Esophagus squamous epithelium (tissue), 5 donors: ENCODE measurements around the gene CHRM1. TPM values are rescaled to one million over a fixed set of nuclear protein-coding genes. Genes with fewer than 3 reads are reported as not detected.

Experiments
- DNase-seq: peaks from one replicate; lab custom pipeline; 2025; lab: John Stamatoyannopoulos, UW
- H3K27ac ChIP-seq, 4 donors: fragments of 200-600 bp; sonication (generic); one replicate each; pipeline ENCODE4 v1.5.1; 2016 to 2019; ENCODE audit warnings: mild to moderate bottlenecking in 1 of 4
- H3K27me3 ChIP-seq, 4 donors: fragments of 200-600 bp; sonication (generic); 1 replicate in 3 of 4; 2 replicates in 1 of 4; pipeline versions ENCODE4 v1.5.1 to v1.6.0; 2017 to 2021; ENCODE audit warnings: antibody characterized with exemption in 1 of 4
- H3K36me3 ChIP-seq, 3 donors: fragments of 200-600 bp; sonication (generic); one replicate each; pipeline ENCODE4 v1.5.1; 2016 to 2019
- H3K4me1 ChIP-seq, 3 donors: fragments of 200-600 bp; sonication (generic); one replicate each; pipeline ENCODE4 v1.5.1; 2017 to 2019
- H3K4me3 ChIP-seq, 4 donors: fragments of 200-600 bp; sonication (generic); 1 replicate in 3 of 4; 2 replicates in 1 of 4; pipeline ENCODE4 v1.5.1; 2016 to 2019; ENCODE audit warnings: mild to moderate bottlenecking in 2 of 4, moderate library complexity in 1 of 4
- H3K9me3 ChIP-seq, 3 donors: fragments of 200-600 bp; sonication (generic); one replicate each; pipeline ENCODE4 v1.5.1; 2016 to 2019
- POLR2A ChIP-seq, 4 donors: fragments of 450-650 bp; IDR thresholded peaks; one replicate each; pipeline ENCODE4 v1.6.1; 2017; ENCODE audit warnings: antibody characterized with exemption in 4 of 4, mild to moderate bottlenecking in 4 of 4, moderate library complexity in 3 of 4
- WGBS, 2 donors: methylation state at CpG; one replicate each; pipeline ENCODE4 v1.1.5; 2018; 5-methylcytosine and 5-hydroxymethylcytosine counted together
- intact Hi-C: fragments of 100-400 bp; cut with DNase I; formaldehyde crosslinking; loops from one replicate; pipeline ENCODE4 v1.15.0; 2022
- total RNA-seq, 4 donors: library from RNA; depleted of rRNA; stranded (reverse); fragments of >200 nt; gene quantifications; one replicate each; pipeline ENCODE4 v1.1.0, GENCODE V29; 2016
- TF ChIP-seq, protein P1 (sequence below), 6 experiments: fragments of 450-650 bp in 4 of 6; fragments of 200-600 bp in 2 of 6; sonication (generic) in 2 of 6; IDR thresholded peaks; one replicate each; pipeline ENCODE4 v1.5.1; 2016 to 2019; ENCODE audit warnings: antibody characterized with exemption in 6 of 6, mild to moderate bottlenecking in 4 of 6, moderate library complexity in 4 of 6
- donor health status: DM: yes; HTN: yes; CAD: no.

CHRM1 gene
- total RNA-seq, 4 donors from 2014 or later: 0.30 to 0.73 TPM; not detected in 2

- TF ChIP-seq POLR2A (IDR thresholded peaks at IDR 0.05): no peak
- TF ChIP-seq, protein P1, sequence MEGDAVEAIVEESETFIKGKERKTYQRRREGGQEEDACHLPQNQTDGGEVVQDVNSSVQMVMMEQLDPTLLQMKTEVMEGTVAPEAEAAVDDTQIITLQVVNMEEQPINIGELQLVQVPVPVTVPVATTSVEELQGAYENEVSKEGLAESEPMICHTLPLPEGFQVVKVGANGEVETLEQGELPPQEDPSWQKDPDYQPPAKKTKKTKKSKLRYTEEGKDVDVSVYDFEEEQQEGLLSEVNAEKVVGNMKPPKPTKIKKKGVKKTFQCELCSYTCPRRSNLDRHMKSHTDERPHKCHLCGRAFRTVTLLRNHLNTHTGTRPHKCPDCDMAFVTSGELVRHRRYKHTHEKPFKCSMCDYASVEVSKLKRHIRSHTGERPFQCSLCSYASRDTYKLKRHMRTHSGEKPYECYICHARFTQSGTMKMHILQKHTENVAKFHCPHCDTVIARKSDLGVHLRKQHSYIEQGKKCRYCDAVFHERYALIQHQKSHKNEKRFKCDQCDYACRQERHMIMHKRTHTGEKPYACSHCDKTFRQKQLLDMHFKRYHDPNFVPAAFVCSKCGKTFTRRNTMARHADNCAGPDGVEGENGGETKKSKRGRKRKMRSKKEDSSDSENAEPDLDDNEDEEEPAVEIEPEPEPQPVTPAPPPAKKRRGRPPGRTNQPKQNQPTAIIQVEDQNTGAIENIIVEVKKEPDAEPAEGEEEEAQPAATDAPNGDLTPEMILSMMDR (IDR thresholded peaks at IDR 0.05): no peak
- Histone ChIP-seq H3K4me1 (peaks cover 9 to 53% (median 31%) of the 10 kb centered on the region in 3 donors), H3K36me3 (no peaks in the 10 kb centered on the region), H3K9me3 (no peaks in the 10 kb centered on the region), H3K27me3 (peaks cover 6 to 72% (median 24%) of the 10 kb centered on the region in 4 donors), H3K4me3 (peak overlapping the region in 2 of 4 donors; percentile 14 to 16), H3K27ac (no peak overlapping the region)
- intact Hi-C loops: no loop called here
- no peak for DNase-seq
- 12% methylated on average over 9 to 13 of the region's 19 CpGs for WGBS, 2 donors
Measured at GRCh38 chr11:62921573-62922188, 518 bp upstream of the CHRM1 start.

- 75 to 82% methylated on average over 5 to 10 of the region's 11 CpGs for WGBS, 2 donors
- DNase-seq: no peak
- intact Hi-C loops: no loop called here
- no peak for TF ChIP-seq POLR2A (IDR thresholded peaks at IDR 0.05)
- TF ChIP-seq, protein P1 (IDR thresholded peaks at IDR 0.05): no peak
- Histone ChIP-seq H3K36me3 (no peaks in the 10 kb centered on the region), H3K27ac (no peak overlapping the region), H3K4me1 (peaks cover 9 to 37% (median 17%) of the 10 kb centered on the region in 3 donors), H3K27me3 (peaks cover 0 to 56% (median 9%) of the 10 kb centered on the region in 4 donors), H3K9me3 (no peaks in the 10 kb centered on the region), H3K4me3 (no peak overlapping the region)
Measured at GRCh38 chr11:62919898-62920640, 1.1 kb downstream of the CHRM1 start.

DNA sequence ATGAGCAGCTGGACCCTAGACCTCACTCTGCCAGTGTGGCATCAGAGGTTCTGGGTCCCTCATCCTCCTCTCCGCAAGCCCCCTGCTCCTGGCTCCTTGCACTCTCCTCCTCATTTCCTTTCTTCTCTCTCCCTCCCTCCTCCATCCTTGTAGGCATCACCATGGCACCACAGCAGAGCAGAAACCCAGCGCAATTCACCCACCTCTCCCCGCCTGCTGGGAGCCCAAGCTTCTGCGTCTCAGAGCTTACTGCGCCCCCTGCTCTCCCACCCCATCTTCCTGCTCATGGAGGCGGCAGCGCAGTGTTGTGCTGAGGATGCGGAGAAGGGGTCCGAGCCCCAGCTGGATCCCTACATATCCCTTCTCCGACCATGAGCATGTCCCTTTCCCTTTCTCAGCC, 1.7 kb downstream of the CHRM1 start:
- 91 to 92% methylated on average over 10 of the region's 10 CpGs for WGBS, 2 donors
- Histone ChIP-seq H3K4me3 (no peak overlapping the region), H3K27ac (no peak overlapping the region), H3K4me1 (peaks cover 9 to 37% (median 17%) of the 10 kb centered on the region in 3 donors), H3K36me3 (no peaks in the 10 kb centered on the region), H3K27me3 (peaks cover 0 to 50% (median 4%) of the 10 kb centered on the region in 4 donors), H3K9me3 (no peaks in the 10 kb centered on the region)
- intact Hi-C loops: no loop called here
- no peak for DNase-seq
- no peak for TF ChIP-seq POLR2A (IDR thresholded peaks at IDR 0.05)
- TF ChIP-seq, protein P1 (IDR thresholded peaks at IDR 0.05): no peak

DNA sequence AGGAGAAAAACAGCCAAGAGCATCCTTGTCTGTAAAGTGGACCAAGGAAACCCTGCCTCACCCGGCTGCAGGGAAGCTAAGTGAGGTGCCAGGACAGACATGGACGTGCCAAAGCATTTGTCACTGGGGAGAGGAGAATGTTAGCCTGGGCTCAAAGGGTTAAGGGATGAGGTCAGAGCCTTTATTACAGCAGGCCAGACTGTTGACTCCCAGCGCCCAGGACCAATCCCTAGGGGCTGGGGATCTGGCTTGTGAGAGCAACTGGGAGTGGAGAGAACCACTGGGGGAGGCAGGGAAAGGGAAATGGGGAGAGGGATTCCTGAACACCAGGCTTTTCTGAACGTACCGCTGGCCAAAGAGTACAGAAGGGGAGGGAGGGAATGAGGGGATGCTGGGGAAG, 2.6 kb downstream of the CHRM1 start:
- no peak overlapping the region for H3K27ac ChIP-seq
- H3K9me3 ChIP-seq: no peaks in the 10 kb centered on the region
- peaks cover 0 to 40% (median 2%) of the 10 kb centered on the region in 4 donors for H3K27me3 ChIP-seq
- 47 to 67% methylated on average over 4 to 5 of the region's 5 CpGs for WGBS, 2 donors
- intact Hi-C loops: no loop called here
- DNase-seq: no peak
- H3K36me3 ChIP-seq: no peaks in the 10 kb centered on the region
- peaks cover 3 to 30% (median 12%) of the 10 kb centered on the region in 3 donors for H3K4me1 ChIP-seq
- no peak overlapping the region for H3K4me3 ChIP-seq
- TF ChIP-seq, protein P1 (IDR thresholded peaks at IDR 0.05): no peak
- no peak for TF ChIP-seq POLR2A (IDR thresholded peaks at IDR 0.05)

GRCh38 chr11:62917906-62918502, 3.2 kb downstream of the CHRM1 start:
- no peak overlapping the region for H3K4me3 ChIP-seq
- DNase-seq: no peak
- H3K27ac ChIP-seq: no peak overlapping the region
- peaks cover 0 to 35% (median 0%) of the 10 kb centered on the region in 4 donors for H3K27me3 ChIP-seq
- H3K9me3 ChIP-seq: no peaks in the 10 kb centered on the region
- WGBS, 2 donors: 86 to 88% methylated on average over 7 to 11 of the region's 11 CpGs
- H3K36me3 ChIP-seq: no peaks in the 10 kb centered on the region
- intact Hi-C loops: no loop called here
- TF ChIP-seq, protein P1 (IDR thresholded peaks at IDR 0.05): no peak
- no peak for TF ChIP-seq POLR2A (IDR thresholded peaks at IDR 0.05)
- peaks cover 0 to 25% (median 9%) of the 10 kb centered on the region in 3 donors for H3K4me1 ChIP-seq
